H1 (cell line): ENCODE measurements around the gene SCAF11. TPM values are rescaled to one million over a fixed set of nuclear protein-coding genes. Genes with fewer than 3 reads are reported as not detected.

ENCODE experiments used
- ZNF274 ChIP-seq: IDR thresholded peaks from 2 replicates; pipeline ENCODE4 v1.7.0; 2012; ENCODE audit warnings: low read length, borderline replicate concordance; ENCODE audit errors: extremely low read depth
- polyA plus RNA-seq, 7 experiments: library from polyadenylated mRNA; depleted of rRNA in 3 of 7; stranded (reverse) in 5 of 7; unstranded in 2 of 7; fragments of >200 nt in 5 of 7; fragments of 200-250 nt in 2 of 7; gene quantifications; 1 replicate in 5 of 7; 2 replicates in 1 of 7; 4 replicates in 1 of 7; pipeline versions ENCODE4 v1.2.1 to v1.2.3, GENCODE V29; 2011 to 2013; ENCODE audit warnings: missing spikeins in 2 of 7, mixed read lengths in 2 of 7
- total RNA-seq: library from RNA; stranded (reverse); fragmentation: NEBNext Ultra II Directional; extraction: Animal tissue kit (Norgen Biotek cat#: 25700); gene quantifications from 2 replicates; pipeline ENCODE4 v1.2.1, GENCODE V29; 2021

Gene SCAF11
- total and polyA plus RNA-seq, 2 of the 8 experiments (the other 6 are each of a cell fraction or from before 2014, with no cell fraction given), result 15.1 to 77.8 TPM

DNA sequence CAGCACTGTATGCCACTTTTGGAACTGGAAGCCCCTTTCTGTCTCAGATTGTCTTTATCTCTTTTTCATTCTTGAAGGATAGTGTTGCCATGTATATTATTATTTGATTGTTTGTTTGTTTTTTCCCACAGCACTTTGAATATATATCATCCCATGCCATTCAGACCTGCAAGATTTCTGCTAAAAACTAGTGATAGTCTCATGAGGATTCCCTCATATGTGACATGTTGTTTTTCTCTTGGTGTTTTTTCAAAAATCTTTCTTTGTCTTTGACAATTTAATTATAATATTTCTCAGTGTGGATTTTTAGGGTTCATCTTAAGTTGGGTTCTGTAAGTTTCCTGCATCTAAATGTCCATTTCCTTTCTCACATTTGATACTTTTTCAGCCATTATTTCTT lies 36.8 kb upstream of the SCAF11 start (continued):
- no peak for TF ChIP-seq ZNF274
